Stimulated activated CD4-positive, alpha-beta T cell treated with anti-CD3 and anti-CD28 coated beads, Interleukin-15, amount 100 ng/mL, for 24 hours (primary cell): ENCODE measurements around the gene PRAME.
"Not testable (repeated sequence)": the region's sequence is repeated elsewhere in the genome, so short reads cannot be mapped to it uniquely, and the experiment has no call there.

ENCODE experiments used
- DNase-seq: peaks from one replicate; pipeline ENCODE4 v3.0.0-alpha.2; 2020

The PRAME gene

GRCh38 chr22:22548317-22548716 lies 10.7 kb downstream of the PRAME start:
- no peak for DNase-seq

- DNase-seq: no peak
These were observed 11.3 kb downstream of the PRAME start for GRCh38 chr22:22547692-22548300.

GRCh38 chr22:22547226-22547625 lies 11.8 kb downstream of the PRAME start:
- DNase-seq: no peak

- no peak for DNase-seq
These were observed 12.6 kb downstream of the PRAME start for GRCh38 chr22:22546490-22546889.

- DNase-seq: no peak
These were observed 14.0 kb downstream of the PRAME start for GRCh38 chr22:22545084-22545483.

- no peak for DNase-seq
These were observed 20.7 kb downstream of the PRAME start for GRCh38 chr22:22538226-22538989.

- DNase-seq: no peak
These were observed 22.1 kb downstream of the PRAME start for GRCh38 chr22:22536916-22537315.

- no peak for DNase-seq
These were observed 22.6 kb downstream of the PRAME start for GRCh38 chr22:22536515-22536914.

- DNase-seq: no peak
These were observed 23.4 kb downstream of the PRAME start for GRCh38 chr22:22535662-22536061.

- DNase-seq: no peak
These were observed 24.3 kb downstream of the PRAME start for GRCh38 chr22:22534604-22535415.

GRCh38 chr22:22533863-22534262 lies 25.2 kb downstream of the PRAME start:
- DNase-seq: no peak

GRCh38 chr22:22533417-22533816 lies 25.6 kb downstream of the PRAME start:
- DNase-seq: no peak

- not testable (repeated sequence) for DNase-seq
These were observed 26.5 kb downstream of the PRAME start for GRCh38 chr22:22532547-22533071.

GRCh38 chr22:22531770-22532546 lies 27.1 kb downstream of the PRAME start:
- no peak for DNase-seq

GRCh38 chr22:22528780-22529179 lies 30.3 kb downstream of the PRAME start:
- no peak for DNase-seq

GRCh38 chr22:22527312-22527711 lies 31.8 kb downstream of the PRAME start:
- DNase-seq: no peak

GRCh38 chr22:22526125-22526912 lies 32.7 kb downstream of the PRAME start:
- no peak for DNase-seq

GRCh38 chr22:22523494-22523893 lies 35.6 kb downstream of the PRAME start:
- no peak for DNase-seq

- no peak for DNase-seq
These were observed 37.4 kb downstream of the PRAME start for GRCh38 chr22:22521631-22522030.

- no peak for DNase-seq
These were observed 38.1 kb downstream of the PRAME start for GRCh38 chr22:22520667-22521602.
